Activated T-cell treated with anti-CD3 and anti-CD28 coated beads, Interleukin-2, amount 50 U/mL, for 4 hours (primary cell): Measurements from ENCODE around the gene THG1L. TPM values are rescaled to one million over a fixed set of nuclear protein-coding genes. Genes with fewer than 3 reads are reported as not detected.
"Not testable (repeated sequence)": the region's sequence is repeated elsewhere in the genome, so short reads cannot be mapped to it uniquely, and the experiment has no call there.

ENCODE experiments used
- ATAC-seq, 2 donors: fragments of 200-7000 bp; cut with Tn5 transposase; one replicate each; pipeline ENCODE4 v1.10.0; 2021
- DNase-seq: peaks from one replicate; pipeline ENCODE4 v3.0.0-alpha.2; 2020
- H3K27me3 Mint-ChIP-seq: one replicate; pipeline ENCODE4 v1.8.0; 2021; ENCODE audit warnings: low read depth, mixed read lengths
- H3K36me3 Mint-ChIP-seq: one replicate; pipeline ENCODE4 v1.8.0; 2022; ENCODE audit warnings: mixed read lengths; ENCODE audit not compliant: insufficient read depth
- H3K4me1 Mint-ChIP-seq: one replicate; pipeline ENCODE4 v1.8.0; 2021; ENCODE audit warnings: low read depth, mixed read lengths
- H3K4me3 Mint-ChIP-seq: one replicate; pipeline ENCODE4 v1.8.0; 2021; ENCODE audit warnings: mild to moderate bottlenecking, moderate library complexity, mixed read lengths
- H3K9me3 Mint-ChIP-seq: one replicate; pipeline ENCODE4 v1.8.0; 2021; ENCODE audit warnings: mixed read lengths
- total RNA-seq, 3 donors: library from RNA; stranded (reverse); gene quantifications; one replicate each; pipeline ENCODE4 v1.2.1, GENCODE V29; 2021

Gene THG1L
- total RNA-seq, 3 donors from 2014 or later, result 28.3 to 34.3 (median 31.5) TPM

- no peak overlapping the region for H3K4me3 Mint-ChIP-seq
- peaks cover 3% of the 10 kb centered on the region for H3K27me3 Mint-ChIP-seq
- H3K4me1 Mint-ChIP-seq, result peaks cover 21% of the 10 kb centered on the region
- H3K9me3 Mint-ChIP-seq, result no peaks in the 10 kb centered on the region
- H3K36me3 Mint-ChIP-seq, result no peaks in the 10 kb centered on the region
- ATAC-seq (no peak), DNase-seq (no peak)
These were observed 17.2 kb upstream of the THG1L start for GRCh38 chr5:157713830-157714595.

GRCh38 chr5:157714596-157714864 lies 16.7 kb upstream of the THG1L start:
- Mint-ChIP-seq H3K36me3 (no peaks in the 10 kb centered on the region), H3K4me1 (peaks cover 21% of the 10 kb centered on the region), H3K27me3 (peaks cover under 1% of the 10 kb centered on the region)

GRCh38 chr5:157718519-157718918 lies 12.7 kb upstream of the THG1L start:
- H3K36me3 Mint-ChIP-seq, result peaks cover 4% of the 10 kb centered on the region
- H3K27me3 Mint-ChIP-seq, result no peaks in the 10 kb centered on the region
- peaks cover 18% of the 10 kb centered on the region for H3K4me1 Mint-ChIP-seq
- no peak overlapping the region for H3K4me3 Mint-ChIP-seq
- peak; percentile 70 to 88 for ATAC-seq
- no peaks in the 10 kb centered on the region for H3K9me3 Mint-ChIP-seq
- no peak for DNase-seq

More at GRCh38 chr5:157714596-157714864, 16.7 kb upstream of the THG1L start:
- no peaks in the 10 kb centered on the region for H3K9me3 Mint-ChIP-seq
- DNase-seq, result no peak
- H3K4me3 Mint-ChIP-seq, result no peak overlapping the region
- no peak for ATAC-seq

GRCh38 chr5:157719245-157719644 lies 12.0 kb upstream of the THG1L start:
- H3K36me3 Mint-ChIP-seq, result peaks cover 8% of the 10 kb centered on the region
- no peak for DNase-seq
- ATAC-seq, result no peak
- H3K9me3 Mint-ChIP-seq, result no peaks in the 10 kb centered on the region
- peaks cover 18% of the 10 kb centered on the region for H3K4me1 Mint-ChIP-seq
- H3K27me3 Mint-ChIP-seq, result no peaks in the 10 kb centered on the region
- no peak overlapping the region for H3K4me3 Mint-ChIP-seq

GRCh38 chr5:157721159-157721558 lies 10.1 kb upstream of the THG1L start:
- ATAC-seq, result no peak

GRCh38 chr5:157722895-157723294 lies 8.3 kb upstream of the THG1L start:
- not testable (repeated sequence) for H3K27me3 Mint-ChIP-seq, H3K4me3 Mint-ChIP-seq, DNase-seq, ATAC-seq, H3K9me3 Mint-ChIP-seq
- peaks cover 14% of the 10 kb centered on the region for H3K4me1 Mint-ChIP-seq
- H3K36me3 Mint-ChIP-seq, result peaks cover 16% of the 10 kb centered on the region

More at GRCh38 chr5:157721159-157721558, 10.1 kb upstream of the THG1L start:
- Mint-ChIP-seq H3K4me1 (peaks cover 20% of the 10 kb centered on the region), H3K4me3 (no peak overlapping the region), H3K27me3 (no peaks in the 10 kb centered on the region), H3K9me3 (no peaks in the 10 kb centered on the region), H3K36me3 (peaks cover 11% of the 10 kb centered on the region)
- DNase-seq, result no peak

- Mint-ChIP-seq H3K4me1 (peaks cover 24% of the 10 kb centered on the region), H3K36me3 (peaks cover 16% of the 10 kb centered on the region)
- not testable (repeated sequence) for H3K4me3 Mint-ChIP-seq, H3K27me3 Mint-ChIP-seq, ATAC-seq, H3K9me3 Mint-ChIP-seq, DNase-seq
These were observed 4.6 kb upstream of the THG1L start for GRCh38 chr5:157726607-157727006.

GRCh38 chr5:157727858-157728257 lies 3.4 kb upstream of the THG1L start:
- Mint-ChIP-seq H3K4me1 (peaks cover 35% of the 10 kb centered on the region), H3K36me3 (peaks cover 15% of the 10 kb centered on the region)
- not testable (repeated sequence) for DNase-seq, H3K4me3 Mint-ChIP-seq, ATAC-seq, H3K9me3 Mint-ChIP-seq, H3K27me3 Mint-ChIP-seq

GRCh38 chr5:157729858-157730257 lies 1.4 kb upstream of the THG1L start:
- peaks cover 39% of the 10 kb centered on the region for H3K4me1 Mint-ChIP-seq
- DNase-seq (no peak), ATAC-seq (peak; percentile 50 to 51)

GRCh38 chr5:157730900-157731271 lies 334 bp upstream of the THG1L start:
- Mint-ChIP-seq H3K9me3 (no peaks in the 10 kb centered on the region), H3K27me3 (no peaks in the 10 kb centered on the region), H3K4me1 (peaks cover 36% of the 10 kb centered on the region), H3K36me3 (peaks cover 12% of the 10 kb centered on the region), H3K4me3 (peak overlapping the region; percentile 95)
- ATAC-seq (no peak), DNase-seq (no peak)

More at GRCh38 chr5:157729858-157730257, 1.4 kb upstream of the THG1L start:
- no peaks in the 10 kb centered on the region for H3K27me3 Mint-ChIP-seq
- peaks cover 15% of the 10 kb centered on the region for H3K36me3 Mint-ChIP-seq
- H3K9me3 Mint-ChIP-seq, result no peaks in the 10 kb centered on the region
- H3K4me3 Mint-ChIP-seq, result no peak overlapping the region

- H3K36me3 Mint-ChIP-seq, result peaks cover 14% of the 10 kb centered on the region
- H3K27me3 Mint-ChIP-seq, result no peaks in the 10 kb centered on the region
- peaks cover 35% of the 10 kb centered on the region for H3K4me1 Mint-ChIP-seq
- ATAC-seq (no peak), DNase-seq (no peak)
- H3K9me3 Mint-ChIP-seq, result no peaks in the 10 kb centered on the region
- H3K4me3 Mint-ChIP-seq, result peak overlapping the region; percentile 95
These were observed 902 bp downstream of the THG1L start for GRCh38 chr5:157732130-157732514.

- Mint-ChIP-seq H3K27me3 (no peaks in the 10 kb centered on the region), H3K4me3 (peak overlapping the region; percentile 42), H3K36me3 (peaks cover 16% of the 10 kb centered on the region), H3K4me1 (peaks cover 35% of the 10 kb centered on the region), H3K9me3 (no peaks in the 10 kb centered on the region)
- DNase-seq (no peak), ATAC-seq (no peak)
These were observed 1.5 kb downstream of the THG1L start for GRCh38 chr5:157732596-157733262.

- ATAC-seq, result no peak
- H3K4me3 Mint-ChIP-seq, result no peak overlapping the region
These were observed 3.2 kb downstream of the THG1L start for GRCh38 chr5:157734436-157734835.

GRCh38 chr5:157735991-157736390 lies 4.8 kb downstream of the THG1L start:
- ATAC-seq, result no peak
- H3K4me1 Mint-ChIP-seq, result peaks cover 17% of the 10 kb centered on the region
- H3K9me3 Mint-ChIP-seq, result no peaks in the 10 kb centered on the region
- H3K27me3 Mint-ChIP-seq, result no peaks in the 10 kb centered on the region
- no peak overlapping the region for H3K4me3 Mint-ChIP-seq
- peaks cover 25% of the 10 kb centered on the region for H3K36me3 Mint-ChIP-seq
- no peak for DNase-seq

More at GRCh38 chr5:157734436-157734835, 3.2 kb downstream of the THG1L start:
- no peak for DNase-seq
- Mint-ChIP-seq H3K4me1 (peaks cover 29% of the 10 kb centered on the region), H3K9me3 (no peaks in the 10 kb centered on the region), H3K36me3 (peaks cover 21% of the 10 kb centered on the region), H3K27me3 (no peaks in the 10 kb centered on the region)
